SH-SY5Y (cell line): ENCODE results near the gene WWOX.

Experiments used
- GATA2 ChIP-seq: IDR thresholded peaks from 2 replicates; pipeline ENCODE4 v1.6.1; 2011; ENCODE audit warnings: mild to moderate bottlenecking, low read depth, low read length
- GATA3 ChIP-seq: IDR thresholded peaks from 2 replicates; pipeline ENCODE4 v1.6.1; 2011; ENCODE audit warnings: low read depth, mild to moderate bottlenecking, low read length, moderate library complexity

DNA sequence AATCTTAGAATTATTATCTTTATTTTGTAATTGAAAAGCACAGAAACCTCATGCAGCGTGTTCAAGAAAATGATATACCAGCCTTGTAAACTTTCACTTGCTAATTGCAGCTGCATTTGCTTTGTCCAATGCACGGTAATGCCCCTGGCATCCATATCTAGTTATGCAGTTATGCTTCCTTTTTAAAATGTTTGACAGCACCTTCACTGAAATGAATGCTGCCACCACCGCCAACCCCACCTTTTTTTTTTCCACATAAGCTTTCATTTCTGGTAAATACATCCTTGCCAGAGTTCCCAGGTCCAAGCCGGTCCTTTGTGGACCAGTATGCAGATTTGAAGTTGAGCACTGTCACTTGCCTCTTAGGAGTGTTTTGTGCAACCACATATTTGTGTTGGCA is 338.8 kb downstream of the WWOX start:
- TF ChIP-seq GATA2 (no peak), GATA3 (no peak)
